Activated CD4-positive, alpha-beta T cell treated with anti-CD3 and anti-CD28 coated beads for 48 hours (primary cell): Measurements from ENCODE around the gene ZNF878.

Experiments
- DNase-seq: peaks from one replicate; pipeline ENCODE4 v3.0.0-alpha.2; 2020

ZNF878 gene

DNA sequence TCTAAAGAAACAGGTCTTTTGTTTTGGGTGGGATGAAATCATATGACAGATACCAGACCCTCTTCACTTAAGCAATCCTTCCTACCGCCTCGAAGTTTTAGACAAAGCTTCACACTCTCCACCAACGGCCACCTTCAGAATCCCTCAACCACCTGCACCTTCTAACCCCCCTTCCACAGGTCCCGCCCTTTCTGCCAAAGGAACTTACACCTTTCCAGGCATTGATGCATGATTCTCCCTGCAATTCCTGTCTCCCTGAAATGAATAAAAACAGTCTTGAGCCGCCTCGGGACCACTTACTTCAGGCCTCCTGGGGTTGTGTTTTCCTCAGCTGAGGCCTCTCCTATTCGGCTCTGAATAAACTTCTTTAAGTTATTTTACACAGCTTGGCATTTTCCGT is 18.1 kb downstream of the ZNF878 start:
- DNase-seq, result no peak

DNA sequence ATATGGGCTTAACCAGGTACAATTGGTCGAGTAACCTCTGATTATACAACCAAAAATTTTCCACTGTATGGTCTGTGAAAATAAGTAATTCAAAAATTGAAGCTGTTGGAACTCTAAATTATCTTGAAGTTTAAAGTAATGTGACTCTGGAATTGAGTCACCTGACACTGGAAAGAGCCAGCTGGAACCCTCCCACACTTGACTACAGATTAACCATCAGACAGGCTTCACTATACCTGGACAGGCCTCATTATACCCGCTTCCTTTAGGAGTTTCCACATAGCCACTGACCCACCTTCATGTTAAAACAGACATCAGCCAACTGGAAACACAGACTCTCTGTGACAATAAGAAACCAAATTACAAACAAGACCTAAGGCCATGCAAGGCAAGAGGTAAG is 18.6 kb downstream of the ZNF878 start:
- no peak for DNase-seq

DNA sequence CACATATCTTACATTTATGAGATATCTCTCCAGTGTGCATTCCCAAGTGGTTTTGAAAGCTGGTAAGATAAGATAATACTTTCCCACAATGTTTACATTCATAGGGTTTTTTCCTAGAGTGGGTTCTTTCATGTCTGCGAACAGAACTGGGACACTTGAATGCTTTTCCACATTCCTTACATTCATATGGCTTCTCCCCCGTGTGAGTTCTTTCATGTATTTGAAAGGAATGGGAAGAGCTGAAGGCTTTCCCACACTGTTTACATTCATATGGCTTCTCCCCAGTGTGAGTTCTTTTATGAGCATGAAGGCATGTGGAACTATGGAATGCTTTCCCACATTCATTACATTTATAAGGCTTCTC is 37.0 kb downstream of the ZNF878 start:
- DNase-seq, result no peak

DNA sequence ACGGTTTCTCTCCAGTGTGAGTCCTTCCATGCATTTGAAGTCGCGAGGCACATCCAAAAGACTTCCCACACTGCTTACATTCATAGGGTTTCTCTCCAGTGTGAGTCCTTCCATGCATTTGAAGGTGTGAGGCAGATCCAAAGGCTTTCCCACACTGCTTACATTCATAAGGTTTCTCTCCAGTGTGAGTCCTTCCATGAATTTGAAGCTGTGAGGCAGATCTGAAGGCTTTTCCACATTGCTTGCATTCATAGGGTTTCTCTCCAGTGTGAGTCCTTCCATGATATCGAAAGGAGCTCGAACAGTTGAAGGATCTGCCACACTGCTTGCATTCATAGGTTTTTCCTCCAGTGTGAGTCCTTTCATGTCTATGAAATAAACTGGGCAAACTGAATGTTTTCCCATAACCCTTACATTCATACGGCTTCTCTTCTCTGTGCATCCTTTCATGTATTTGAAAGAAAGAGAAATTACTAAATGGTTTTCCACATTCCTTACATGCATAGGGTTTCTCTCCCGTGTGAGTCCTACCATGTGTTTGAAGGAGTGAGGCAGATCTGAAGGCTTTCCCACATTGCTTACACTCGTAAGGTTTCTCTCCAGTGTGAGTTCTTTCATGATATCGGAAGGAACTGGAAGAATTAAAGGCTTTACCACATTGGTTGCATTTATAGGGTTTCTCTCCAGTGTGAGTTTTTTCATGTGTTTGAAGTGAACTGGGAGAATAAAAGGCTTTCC is 37.6 kb downstream of the ZNF878 start:
- DNase-seq, result no peak

- peak; percentile 35 for DNase-seq
These were observed 52.4 kb downstream of the ZNF878 start for GRCh38 chr19:12000152-12000981.

- DNase-seq, result no peak
These were observed 57.6 kb downstream of the ZNF878 start for GRCh38 chr19:11995174-11995573.
